Mesendoderm (in vitro differentiated cells): ENCODE results near the gene C2.
A peak's percentile ranks its signal among the peaks of the same experiment; 100 is the strongest.
"Not testable (repeated sequence)": the region's sequence is repeated elsewhere in the genome, so short reads cannot be mapped to it uniquely, and the experiment has no call there.

Experiments used
- DNase-seq: peaks from one replicate; pipeline ENCODE4 v3.0.0; 2013
- H2AK5ac ChIP-seq: 2 replicates; pipeline ENCODE4 v1.6.1; 2013; ENCODE audit warnings: low read length, inconsistent platforms
- H2BK120ac ChIP-seq: 2 replicates; pipeline ENCODE4 v1.6.1; 2013; ENCODE audit warnings: low read depth, mild to moderate bottlenecking, low read length, moderate library complexity, mixed read lengths
- H2BK15ac ChIP-seq: replicated peaks from 2 replicates; pipeline ENCODE4 v1.6.1; 2013; ENCODE audit warnings: low read depth, mild to moderate bottlenecking, moderate library complexity
- H2BK5ac ChIP-seq: 2 replicates; pipeline ENCODE4 v1.6.1; 2013; ENCODE audit warnings: low read length, inconsistent platforms
- H3K18ac ChIP-seq: 2 replicates; pipeline ENCODE4 v1.6.1; 2013; ENCODE audit warnings: mild to moderate bottlenecking, low read length, mixed read lengths
- H3K23ac ChIP-seq: one replicate; pipeline ENCODE4 v1.6.1; 2013; ENCODE audit warnings: low read length
- H3K27ac ChIP-seq: 2 replicates; pipeline ENCODE4 v1.5.1; 2013; ENCODE audit warnings: low read depth, mild to moderate bottlenecking, inconsistent platforms, low read length, moderate library complexity
- H3K27me3 ChIP-seq: 2 replicates; pipeline ENCODE4 v1.6.1; 2013; ENCODE audit warnings: low read length, control low read depth, mild to moderate bottlenecking, inconsistent platforms; ENCODE audit not compliant: insufficient read depth, poor library complexity
- H3K36me3 ChIP-seq: 2 replicates; pipeline ENCODE4 v1.6.1; 2013; ENCODE audit warnings: low read length, inconsistent platforms; ENCODE audit not compliant: control insufficient read depth, insufficient read depth
- H3K4ac ChIP-seq: one replicate; pipeline ENCODE4 v1.6.1; 2013; ENCODE audit warnings: low read depth, mild to moderate bottlenecking, low read length, moderate library complexity
- H3K4me1 ChIP-seq: 2 replicates; pipeline ENCODE4 v1.6.1; 2013; ENCODE audit warnings: low read depth, low read length, inconsistent platforms; ENCODE audit not compliant: control insufficient read depth
- H3K4me2 ChIP-seq: 2 replicates; pipeline ENCODE4 v1.6.1; 2013; ENCODE audit warnings: low read length
- H3K4me3 ChIP-seq: 2 replicates; pipeline ENCODE4 v1.5.1; 2013; ENCODE audit warnings: mild to moderate bottlenecking, low read length
- H3K56ac ChIP-seq: one replicate; pipeline ENCODE4 v1.6.1; 2013; ENCODE audit warnings: low read length
- H3K79me1 ChIP-seq: 2 replicates; pipeline ENCODE4 v1.6.1; 2013; ENCODE audit warnings: low read length, inconsistent platforms
- H3K79me2 ChIP-seq: 2 replicates; pipeline ENCODE4 v1.6.1; 2013; ENCODE audit warnings: mild to moderate bottlenecking, low read length; ENCODE audit not compliant: control insufficient read depth, insufficient read depth
- H3K9ac ChIP-seq: 2 replicates; pipeline ENCODE4 v1.6.1; 2013; ENCODE audit warnings: low read length, inconsistent platforms
- H4K5ac ChIP-seq: one replicate; pipeline ENCODE4 v1.6.1; 2013; ENCODE audit warnings: low read length
- H4K8ac ChIP-seq: one replicate; pipeline ENCODE4 v1.6.1; 2013; ENCODE audit warnings: low read depth, mild to moderate bottlenecking, control low read depth, low read length, moderate library complexity
- WGBS: extraction: QIAGEN DNeasy Blood & Tissue Kit; methylation state at CpG from one replicate; pipeline ENCODE4 v1.1.7; 2013; ENCODE audit warnings: low lambda C conversion rate, missing lambda C conversion rate; ENCODE audit not compliant: insufficient coverage; ENCODE audit errors: extremely low coverage; 5-methylcytosine and 5-hydroxymethylcytosine counted together

C2 gene

GRCh38 chr6:31920811-31921210 is 6.7 kb upstream of the C2 start:
- H3K4me3 ChIP-seq: no peak overlapping the region
- no peak overlapping the region for H3K9ac ChIP-seq
- H2BK15ac ChIP-seq: no peak overlapping the region
- H3K79me2 ChIP-seq: no peaks in the 10 kb centered on the region
- no peaks in the 10 kb centered on the region for H3K79me1 ChIP-seq
- WGBS: no CpG with 5 or more reads among the region's 2 CpGs
- no peak overlapping the region for H3K56ac ChIP-seq
- no peak overlapping the region for H2BK120ac ChIP-seq
- no peak overlapping the region for H2AK5ac ChIP-seq
- no peak overlapping the region for H3K18ac ChIP-seq
- H3K27me3 ChIP-seq: no peaks in the 10 kb centered on the region
- H3K4me2 ChIP-seq: no peak overlapping the region
- no peak overlapping the region for H3K4ac ChIP-seq
- DNase-seq: no peak
- H4K5ac ChIP-seq: no peak overlapping the region
- no peaks in the 10 kb centered on the region for H3K4me1 ChIP-seq
- H3K23ac ChIP-seq: no peak overlapping the region
- no peak overlapping the region for H2BK5ac ChIP-seq
- H3K36me3 ChIP-seq: no peaks in the 10 kb centered on the region
- H3K27ac ChIP-seq: no peak overlapping the region
- no peak overlapping the region for H4K8ac ChIP-seq

- Histone ChIP-seq H3K4me2 (no peak overlapping the region), H3K4ac (no peak overlapping the region), H3K4me1 (no peaks in the 10 kb centered on the region), H3K23ac (no peak overlapping the region), H2BK120ac (no peak overlapping the region), H3K27ac (no peak overlapping the region), H3K18ac (no peak overlapping the region), H3K9ac (no peak overlapping the region), H3K36me3 (no peaks in the 10 kb centered on the region), H4K5ac (no peak overlapping the region), H3K79me2 (no peaks in the 10 kb centered on the region), H2BK15ac (no peak overlapping the region), H2AK5ac (no peak overlapping the region), H3K79me1 (no peaks in the 10 kb centered on the region), H4K8ac (no peak overlapping the region), H3K27me3 (no peaks in the 10 kb centered on the region), H3K56ac (no peak overlapping the region), H2BK5ac (no peak overlapping the region), H3K4me3 (no peak overlapping the region)
- peak; percentile 53 for DNase-seq
- WGBS: no CpG with 5 or more reads among the region's 5 CpGs
Measured at GRCh38 chr6:31922942-31923341, 4.6 kb upstream of the C2 start.

- Histone ChIP-seq H3K27ac (no peak overlapping the region), H2BK120ac (no peak overlapping the region), H4K8ac (no peak overlapping the region), H3K79me1 (no peaks in the 10 kb centered on the region), H3K4ac (no peak overlapping the region), H2BK5ac (no peak overlapping the region), H3K4me1 (no peaks in the 10 kb centered on the region), H4K5ac (no peak overlapping the region), H3K4me2 (no peak overlapping the region), H3K4me3 (no peak overlapping the region), H3K56ac (peak overlapping the region; percentile 15), H2AK5ac (no peak overlapping the region), H3K18ac (no peak overlapping the region), H2BK15ac (no peak overlapping the region), H3K36me3 (no peaks in the 10 kb centered on the region), H3K9ac (no peak overlapping the region), H3K23ac (no peak overlapping the region), H3K79me2 (no peaks in the 10 kb centered on the region), H3K27me3 (no peaks in the 10 kb centered on the region)
- no peak for DNase-seq
- no CpG with 5 or more reads among the region's 11 CpGs for WGBS
Measured at GRCh38 chr6:31927863-31928671, 550 bp downstream of the C2 start.

- no peaks in the 10 kb centered on the region for H3K79me1 ChIP-seq
- no peaks in the 10 kb centered on the region for H3K27me3 ChIP-seq
- H4K8ac ChIP-seq: no peak overlapping the region
- H3K4me2 ChIP-seq: no peak overlapping the region
- no peaks in the 10 kb centered on the region for H3K36me3 ChIP-seq
- no peak overlapping the region for H3K18ac ChIP-seq
- no peak overlapping the region for H2AK5ac ChIP-seq
- no peak overlapping the region for H3K27ac ChIP-seq
- no peak overlapping the region for H3K9ac ChIP-seq
- H3K4me3 ChIP-seq: no peak overlapping the region
- H2BK5ac ChIP-seq: no peak overlapping the region
- no peak overlapping the region for H3K23ac ChIP-seq
- no CpG with 5 or more reads among the region's 9 CpGs for WGBS
- no peak overlapping the region for H2BK120ac ChIP-seq
- H2BK15ac ChIP-seq: no peak overlapping the region
- no peaks in the 10 kb centered on the region for H3K79me2 ChIP-seq
- no peak overlapping the region for H3K4ac ChIP-seq
- H3K56ac ChIP-seq: no peak overlapping the region
- H4K5ac ChIP-seq: no peak overlapping the region
- DNase-seq: no peak
- H3K4me1 ChIP-seq: no peaks in the 10 kb centered on the region
Measured at GRCh38 chr6:31928672-31928939, 1.1 kb downstream of the C2 start.

- WGBS: no CpG with 5 or more reads among the region's 1 CpG
- Histone ChIP-seq H3K18ac (no peak overlapping the region), H3K27me3 (no peaks in the 10 kb centered on the region), H3K4me1 (no peaks in the 10 kb centered on the region), H2BK120ac (no peak overlapping the region), H3K23ac (no peak overlapping the region), H3K4me3 (no peak overlapping the region), H3K27ac (no peak overlapping the region), H4K8ac (no peak overlapping the region), H2AK5ac (no peak overlapping the region), H3K56ac (no peak overlapping the region), H3K79me1 (no peaks in the 10 kb centered on the region), H4K5ac (no peak overlapping the region), H3K36me3 (no peaks in the 10 kb centered on the region), H3K79me2 (no peaks in the 10 kb centered on the region), H2BK5ac (no peak overlapping the region), H2BK15ac (no peak overlapping the region), H3K9ac (no peak overlapping the region), H3K4ac (no peak overlapping the region), H3K4me2 (no peak overlapping the region)
- DNase-seq: no peak
Measured at GRCh38 chr6:31930962-31931361, 3.4 kb downstream of the C2 start.

- H3K9ac ChIP-seq, H3K79me2 ChIP-seq, H3K4ac ChIP-seq, H3K56ac ChIP-seq, H3K4me1 ChIP-seq, H3K27me3 ChIP-seq, H3K4me3 ChIP-seq, H2BK15ac ChIP-seq, H3K27ac ChIP-seq, H4K5ac ChIP-seq, H3K79me1 ChIP-seq, H3K18ac ChIP-seq, H4K8ac ChIP-seq, H2AK5ac ChIP-seq, DNase-seq, H3K23ac ChIP-seq, H2BK5ac ChIP-seq, H3K4me2 ChIP-seq, H2BK120ac ChIP-seq, H3K36me3 ChIP-seq: not testable (repeated sequence)
- WGBS: no CpG with 5 or more reads among the region's 32 CpGs
Measured at GRCh38 chr6:31932137-31932536, 4.6 kb downstream of the C2 start.
